HepG2 (cell line): ENCODE results near the gene TRAPPC1. TPM values are rescaled to one million over a fixed set of nuclear protein-coding genes. Genes with fewer than 3 reads are reported as not detected.

ENCODE experiments used
- EP300 ChIP-seq, 3 experiments: sonication (generic) in 1 of 3; formaldehyde crosslinking in 1 of 3; IDR thresholded peaks; 2 replicates each; pipeline versions ENCODE4 v1.5.1 to v1.6.1; 2011 to 2020; ENCODE audit warnings: low read depth in 2 of 3, low read length in 2 of 3, borderline replicate concordance in 1 of 3, improper control_type of control experiment in 1 of 3, mild to moderate bottlenecking in 1 of 3, missing genetic modification reagents in 1 of 3, moderate library complexity in 1 of 3
- ESRRA ChIP-seq: sonication (generic); formaldehyde crosslinking; IDR thresholded peaks from 2 replicates; pipeline ENCODE4 v1.5.1; 2020; ENCODE audit warnings: mild to moderate bottlenecking, low read depth, missing genetic modification reagents
- FIP1L1 ChIP-seq: fragments of 200-400 bp; formaldehyde crosslinking; IDR thresholded peaks from 2 replicates; pipeline ENCODE4 v1.6.1; 2018; ENCODE audit warnings: low read depth, mild to moderate bottlenecking, low read length, moderate library complexity, borderline replicate concordance; ENCODE audit not compliant: insufficient read depth
- HNRNPL ChIP-seq: fragments of 200-400 bp; formaldehyde crosslinking; IDR thresholded peaks from 2 replicates; pipeline ENCODE4 v1.6.1; 2017; ENCODE audit warnings: mild to moderate bottlenecking, low read depth, low read length
- IKZF1 ChIP-seq: fragments of 450-650 bp; IDR thresholded peaks from 2 replicates; pipeline ENCODE4 v1.7.1; 2016
- JUNB ChIP-seq: sonication (generic); formaldehyde crosslinking; IDR thresholded peaks from 2 replicates; pipeline ENCODE4 v1.8.0; 2022; ENCODE audit warnings: missing genetic modification reagents, mild to moderate bottlenecking, borderline replicate concordance
- JUND ChIP-seq: sonication (generic); formaldehyde crosslinking; IDR thresholded peaks from 2 replicates; pipeline ENCODE4 v1.8.0; 2022; ENCODE audit warnings: mild to moderate bottlenecking, missing genetic modification reagents
- MAZ ChIP-seq, 2 experiments: sonication (generic) in 1 of 2; formaldehyde crosslinking in 1 of 2; IDR thresholded peaks; 2 replicates each; pipeline versions ENCODE4 v1.5.0 to v1.6.1; 2012 to 2020; ENCODE audit warnings: low read depth in 2 of 2, mild to moderate bottlenecking in 2 of 2, borderline replicate concordance in 1 of 2, improper control_type of control experiment in 1 of 2, low read length in 1 of 2, missing genetic modification reagents in 1 of 2, moderate library complexity in 1 of 2
- MBNL3 ChIP-seq: fragments of 250-450 bp; sonication (Bioruptor Pico); conservative IDR thresholded peaks from 2 replicates; pipeline ENCODE4 v1.8.0; 2022; ENCODE audit warnings: mild to moderate bottlenecking, inconsistent platforms
- PAX8 ChIP-seq: sonication (generic); formaldehyde crosslinking; IDR thresholded peaks from 2 replicates; pipeline ENCODE4 v1.8.0; 2022; ENCODE audit warnings: mild to moderate bottlenecking, missing genetic modification reagents, borderline replicate concordance
- RBM39 ChIP-seq: fragments of 200-400 bp; formaldehyde crosslinking; IDR thresholded peaks from one replicate; pipeline ENCODE4 v1.6.1; 2018; ENCODE audit warnings: antibody characterized with exemption, mild to moderate bottlenecking, low read depth, low read length; ENCODE audit not compliant: poor library complexity, severe bottlenecking
- SP4 ChIP-seq: sonication (generic); formaldehyde crosslinking; IDR thresholded peaks from 2 replicates; pipeline ENCODE4 v1.8.1; 2023; ENCODE audit warnings: mild to moderate bottlenecking, missing genetic modification reagents
- SRSF1 ChIP-seq: fragments of 200-400 bp; formaldehyde crosslinking; optimal IDR thresholded peaks from 2 replicates; pipeline ENCODE3; 2017; ENCODE audit warnings: mild to moderate bottlenecking, low read depth, low read length, moderate library complexity
- TCF12 ChIP-seq, 2 experiments: fragments of 450-650 bp in 1 of 2; sonication (generic) in 1 of 2; formaldehyde crosslinking in 1 of 2; IDR thresholded peaks; 2 replicates each; pipeline versions ENCODE4 v1.6.1 to v1.8.0; 2017 to 2022; ENCODE audit warnings: antibody characterized with exemption in 1 of 2, mild to moderate bottlenecking in 1 of 2, missing genetic modification reagents in 1 of 2, moderate library complexity in 1 of 2
- TOPORS ChIP-seq: sonication (generic); formaldehyde crosslinking; IDR thresholded peaks from 2 replicates; pipeline ENCODE4 v1.8.0; 2023; ENCODE audit warnings: mild to moderate bottlenecking, missing genetic modification reagents
- XBP1 ChIP-seq: sonication (generic); formaldehyde crosslinking; IDR thresholded peaks from 2 replicates; pipeline ENCODE4 v1.5.0; 2020; ENCODE audit warnings: missing genetic modification reagents
- ZIK1 ChIP-seq: sonication (generic); formaldehyde crosslinking; IDR thresholded peaks from 2 replicates; pipeline ENCODE4 v1.5.0; 2020; ENCODE audit warnings: mild to moderate bottlenecking, low read depth, missing genetic modification reagents, borderline replicate concordance
- ZNF333 ChIP-seq: sonication (generic); formaldehyde crosslinking; IDR thresholded peaks from 2 replicates; pipeline ENCODE4 v1.4.0; 2020; ENCODE audit warnings: mild to moderate bottlenecking, missing genetic modification reagents, borderline replicate concordance
- ZNF441 ChIP-seq: sonication (generic); formaldehyde crosslinking; IDR thresholded peaks from 2 replicates; pipeline ENCODE4 v1.7.0; 2021; ENCODE audit warnings: missing genetic modification reagents, borderline replicate concordance
- ZNF564 ChIP-seq: sonication (generic); formaldehyde crosslinking; IDR thresholded peaks from 2 replicates; pipeline ENCODE4 v1.8.1; 2023; ENCODE audit warnings: mild to moderate bottlenecking, missing genetic modification reagents
- ZNF672 ChIP-seq: sonication (generic); formaldehyde crosslinking; IDR thresholded peaks from 2 replicates; pipeline ENCODE4 v1.8.1; 2022; ENCODE audit warnings: missing genetic modification reagents
- ZNF720 ChIP-seq: sonication (generic); formaldehyde crosslinking; IDR thresholded peaks from 2 replicates; pipeline ENCODE4 v1.4.0; 2020; ENCODE audit warnings: missing genetic modification reagents
- ZSCAN21 ChIP-seq: sonication (generic); formaldehyde crosslinking; IDR thresholded peaks from 2 replicates; pipeline ENCODE4 v1.8.0; 2022; ENCODE audit warnings: mild to moderate bottlenecking, missing genetic modification reagents, moderate library complexity, borderline replicate concordance
- ZSCAN31 ChIP-seq: sonication (generic); formaldehyde crosslinking; IDR thresholded peaks from 2 replicates; pipeline ENCODE4 v1.5.0; 2020; ENCODE audit warnings: low read depth, mild to moderate bottlenecking, missing genetic modification reagents
- polyA plus RNA-seq, 8 experiments: library from polyadenylated mRNA; depleted of rRNA in 3 of 8; stranded (reverse) in 7 of 8; unstranded in 1 of 8; fragments of >200 nt; fragmentation: Illumina TruSeq in 4 of 8; extraction: Trizol in 4 of 8; gene quantifications; 2 replicates each; pipeline versions ENCODE4 v1.2.1 to v1.2.3, GENCODE V29; 2011 to 2016; ENCODE audit warnings: low read depth in 4 of 8, missing spikeins in 1 of 8, mixed read lengths in 1 of 8; ENCODE audit not compliant: insufficient read depth in 1 of 8
- total RNA-seq, 5 experiments: library from RNA; depleted of rRNA; stranded (reverse); fragments of >200 nt; fragmentation: Illumina TruSeq; extraction: Trizol; gene quantifications; 2 replicates each; pipeline ENCODE4 v1.2.3, GENCODE V29; 2016; ENCODE audit warnings: low read depth in 1 of 5
- TF ChIP-seq, protein P1 (sequence below): sonication (generic); formaldehyde crosslinking; IDR thresholded peaks from 2 replicates; pipeline ENCODE4 v1.8.1; 2022; ENCODE audit warnings: mild to moderate bottlenecking, missing genetic modification reagents
- TF ChIP-seq, protein P2 (sequence below): fragments of 450-650 bp; IDR thresholded peaks from 2 replicates; pipeline ENCODE4 v1.6.1; 2017

The TRAPPC1 gene
- total and polyA plus RNA-seq, 2 of the 13 experiments (the other 11 are each of a cell fraction or from before 2014, with no cell fraction given), result 28.1 to 44.9 TPM

DNA sequence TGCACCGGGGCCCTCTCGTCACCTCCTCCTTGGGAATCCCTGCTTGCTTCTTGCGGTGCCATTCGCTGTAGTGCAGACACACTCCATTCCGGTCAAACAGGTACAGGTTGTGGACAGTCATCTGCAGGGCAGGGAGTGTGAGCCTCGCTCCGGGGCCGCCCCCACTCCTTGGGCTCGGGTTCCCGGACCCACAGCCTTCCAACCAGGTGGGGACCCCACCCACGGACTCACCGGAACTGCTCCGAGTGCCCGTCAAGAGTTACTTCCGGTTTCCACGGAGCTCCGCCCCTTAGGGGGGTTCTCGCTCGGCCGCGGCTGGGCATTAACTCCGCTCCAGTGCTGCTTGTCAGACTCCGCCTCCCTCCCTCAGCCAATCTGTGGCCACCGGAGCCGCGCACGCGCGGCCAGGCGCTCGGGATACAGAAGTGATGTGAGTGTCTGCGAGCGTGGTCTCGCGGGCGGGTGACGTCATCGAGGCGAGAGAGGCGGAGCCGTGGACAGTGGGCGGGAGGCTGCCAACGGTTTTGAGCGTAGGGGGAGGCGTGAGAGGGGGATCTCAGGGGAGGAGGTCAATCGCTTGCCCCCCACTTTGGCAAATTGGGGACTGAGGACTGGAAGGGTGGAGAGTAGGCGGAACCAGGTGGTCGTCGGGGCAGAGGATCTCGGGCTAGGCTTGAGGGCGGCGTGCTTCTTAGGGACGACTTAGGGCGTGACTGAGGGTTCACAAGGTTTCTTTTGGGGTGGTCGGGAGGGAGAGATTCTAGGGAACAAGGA lies at the start of gene TRAPPC1, which contains the start of gene CNTROB (continued):
- TF ChIP-seq JUND (CRISPR knock-in tag) (peak; percentile 37; the same call in 1 of the 2 replicates), ZNF720 (CRISPR knock-in tag) (no peak), FIP1L1 (no peak), PAX8 (CRISPR knock-in tag) (0 out of 2 replicates have a peak, but pooled peaks have one; percentile 21), ZSCAN31 (CRISPR knock-in tag) (no peak), ZNF564 (no peak), TOPORS (CRISPR knock-in tag) (no peak), TCF12 (IDR thresholded peaks at IDR 0.05) (no peak), TCF12 (CRISPR knock-in tag; IDR thresholded peaks at IDR 0.05) (no peak), SRSF1 (no peak), HNRNPL (0 out of 2 replicates have a peak, but pooled peaks have one; percentile 46), IKZF1 (no peak), ZNF333 (CRISPR knock-in tag) (no peak), MBNL3 (no peak), ZSCAN21 (CRISPR knock-in tag) (0 out of 2 replicates have a peak, but pooled peaks have one; percentile 34), SP4 (peak; percentile 84), ZNF672 (no peak), XBP1 (CRISPR knock-in tag) (0 out of 2 replicates have a peak, but pooled peaks have one; percentile 29), JUNB (CRISPR knock-in tag) (no peak), ESRRA (CRISPR knock-in tag) (no peak), ZNF441 (CRISPR knock-in tag) (peak; percentile 99), RBM39 (no peak), ZIK1 (CRISPR knock-in tag) (no peak), EP300 (IDR thresholded peaks at IDR 0.05; ENCODE audit: low read depth in 2 of 2, low read length in 2 of 2) (0 out of 4 replicates have a peak, but pooled peaks of 1 of the 2 experiments have one; percentile 24), EP300 (CRISPR knock-in tag; IDR thresholded peaks at IDR 0.05; ENCODE audit: borderline replicate concordance) (no peak), MAZ (IDR thresholded peaks at IDR 0.05; ENCODE audit: borderline replicate concordance, low read depth, low read length) (0 out of 2 replicates have a peak, but pooled peaks have one; percentile 26), MAZ (CRISPR knock-in tag; IDR thresholded peaks at IDR 0.05; ENCODE audit: low read depth) (peak; percentile 64)
- TF ChIP-seq, protein P1, sequence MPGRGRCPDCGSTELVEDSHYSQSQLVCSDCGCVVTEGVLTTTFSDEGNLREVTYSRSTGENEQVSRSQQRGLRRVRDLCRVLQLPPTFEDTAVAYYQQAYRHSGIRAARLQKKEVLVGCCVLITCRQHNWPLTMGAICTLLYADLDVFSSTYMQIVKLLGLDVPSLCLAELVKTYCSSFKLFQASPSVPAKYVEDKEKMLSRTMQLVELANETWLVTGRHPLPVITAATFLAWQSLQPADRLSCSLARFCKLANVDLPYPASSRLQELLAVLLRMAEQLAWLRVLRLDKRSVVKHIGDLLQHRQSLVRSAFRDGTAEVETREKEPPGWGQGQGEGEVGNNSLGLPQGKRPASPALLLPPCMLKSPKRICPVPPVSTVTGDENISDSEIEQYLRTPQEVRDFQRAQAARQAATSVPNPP (CRISPR knock-in tag), result no peak
- TF ChIP-seq, protein P2, sequence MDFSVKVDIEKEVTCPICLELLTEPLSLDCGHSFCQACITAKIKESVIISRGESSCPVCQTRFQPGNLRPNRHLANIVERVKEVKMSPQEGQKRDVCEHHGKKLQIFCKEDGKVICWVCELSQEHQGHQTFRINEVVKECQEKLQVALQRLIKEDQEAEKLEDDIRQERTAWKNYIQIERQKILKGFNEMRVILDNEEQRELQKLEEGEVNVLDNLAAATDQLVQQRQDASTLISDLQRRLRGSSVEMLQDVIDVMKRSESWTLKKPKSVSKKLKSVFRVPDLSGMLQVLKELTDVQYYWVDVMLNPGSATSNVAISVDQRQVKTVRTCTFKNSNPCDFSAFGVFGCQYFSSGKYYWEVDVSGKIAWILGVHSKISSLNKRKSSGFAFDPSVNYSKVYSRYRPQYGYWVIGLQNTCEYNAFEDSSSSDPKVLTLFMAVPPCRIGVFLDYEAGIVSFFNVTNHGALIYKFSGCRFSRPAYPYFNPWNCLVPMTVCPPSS, result no peak
